GM12878 (cell line): ENCODE results near the gene SRXN1. TPM values are rescaled to one million over a fixed set of nuclear protein-coding genes. Genes with fewer than 3 reads are reported as not detected.

Source experiments
- ATAC-seq: fragments of 200-7000 bp; cut with Tn5 transposase; 3 replicates; pipeline ENCODE4 v1.9.1; 2020; ENCODE audit warnings: mild to moderate bottlenecking, moderate library complexity
- BruUV-seq: library from RNA; stranded (reverse); fragments of 400-500 nt; replicated peaks from 2 replicates; lab custom pipeline; 2021; lab: Mats Ljungman, UMichigan
- CTCF ChIA-PET: fragments of 300-600 bp; sonication (Branson Sonifier 250); formaldehyde crosslinking; extraction: SDS; loops from one replicate; lab custom pipeline; 2021; ENCODE audit warnings: inconsistent platforms; lab: Yijun Ruan, JAX
- POLR2A ChIA-PET: fragments of 350-600 bp; formaldehyde crosslinking; extraction: SDS; loops from one replicate; lab custom pipeline; 2021; ENCODE audit warnings: inconsistent platforms; lab: Charles Lee
- RAD21 ChIA-PET: fragments of 300-600 bp; sonication (Branson Sonifier 250); formaldehyde crosslinking; loops from one replicate; lab custom pipeline; 2023; ENCODE audit warnings: antibody characterized with exemption; ENCODE audit not compliant: unreplicated experiment; lab: Charles Lee
- SMC1A ChIA-PET: fragments of 300-600 bp; sonication (Branson Sonifier 250); formaldehyde crosslinking; loops from one replicate; lab custom pipeline; 2023; ENCODE audit not compliant: unreplicated experiment, uncharacterized antibody; lab: Charles Lee
- DNase-seq: peaks from one replicate; pipeline ENCODE4 v3.0.0-alpha.2; 2011; ENCODE audit warnings: low read depth, low spot score
- FAIRE-seq: peaks from 3 replicates; lab custom pipeline; 2011; peaks lifted over from hg19 to GRCh38; lab: Jason Lieb, UNC
- H2AFZ ChIP-seq: 2 replicates; pipeline ENCODE4 v1.6.0; 2011; ENCODE audit warnings: low read depth, low read length, control low read depth; ENCODE audit not compliant: control insufficient read depth
- H3K27ac ChIP-seq: 2 replicates; pipeline ENCODE4 v1.5.1; 2011; ENCODE audit warnings: control low read depth; ENCODE audit not compliant: control insufficient read depth, insufficient read depth
- H3K27me3 ChIP-seq, 2 experiments: replicated peaks in 1 of 2; 2 replicates each; pipeline versions ENCODE4 v1.6.0 to v1.6.1; 2011; ENCODE audit warnings: low read length in 1 of 2; ENCODE audit not compliant: control insufficient read depth in 2 of 2, insufficient read depth in 2 of 2
- H3K36me3 ChIP-seq, 2 experiments: 2 replicates each; pipeline ENCODE4 v1.5.1; 2011; ENCODE audit warnings: low read length in 1 of 2; ENCODE audit not compliant: control insufficient read depth in 2 of 2, insufficient read depth in 2 of 2
- H3K4me1 ChIP-seq: 2 replicates; pipeline ENCODE4 v1.6.1; 2011; ENCODE audit warnings: mild to moderate bottlenecking, low read length, moderate library complexity, mixed read lengths; ENCODE audit not compliant: control insufficient read depth, insufficient read depth
- H3K4me2 ChIP-seq: 2 replicates; pipeline ENCODE4 v1.6.0; 2011; ENCODE audit warnings: control low read depth; ENCODE audit not compliant: control insufficient read depth, insufficient read depth
- H3K4me3 ChIP-seq: fragments of 200-600 bp; sonication (generic); 2 replicates; pipeline ENCODE4 v1.5.1; 2016
- H3K79me2 ChIP-seq: 2 replicates; pipeline ENCODE4 v1.6.0; 2011; ENCODE audit warnings: low read length; ENCODE audit not compliant: control insufficient read depth, insufficient read depth
- H3K9ac ChIP-seq: 2 replicates; pipeline ENCODE4 v1.8.0; 2011; ENCODE audit warnings: low read length, control low read depth, mixed read lengths; ENCODE audit not compliant: control insufficient read depth, insufficient read depth
- H3K9me3 ChIP-seq: replicated peaks from 3 replicates; pipeline ENCODE4 v1.5.1; 2011; ENCODE audit warnings: mild to moderate bottlenecking, low read length; ENCODE audit not compliant: control insufficient read depth, insufficient read depth
- H4K20me1 ChIP-seq: 2 replicates; pipeline ENCODE4 v1.6.0; 2011; ENCODE audit not compliant: control insufficient read depth, insufficient read depth
- BCLAF1 ChIP-seq: fragments of 450-650 bp; IDR thresholded peaks from 2 replicates; pipeline ENCODE4 v1.6.1; 2017; ENCODE audit warnings: antibody characterized with exemption, mild to moderate bottlenecking, moderate library complexity
- BMI1 ChIP-seq: fragments of 450-650 bp; IDR thresholded peaks from 2 replicates; pipeline ENCODE4 v1.6.1; 2016; ENCODE audit warnings: mild to moderate bottlenecking, moderate library complexity, borderline replicate concordance
- ESRRA ChIP-seq: IDR thresholded peaks from 2 replicates; pipeline ENCODE4 v1.6.1; 2012; ENCODE audit warnings: mild to moderate bottlenecking, low read length, improper control_type of control experiment
- FOXK2 ChIP-seq: fragments of 450-650 bp; IDR thresholded peaks from 2 replicates; pipeline ENCODE4 v1.6.1; 2017; ENCODE audit warnings: mild to moderate bottlenecking, moderate library complexity
- MTA3 ChIP-seq: IDR thresholded peaks from 2 replicates; pipeline ENCODE4 v1.6.1; 2012; ENCODE audit warnings: low read length, inconsistent platforms, borderline replicate concordance
- MXI1 ChIP-seq: fragments of 150-350 bp; IDR thresholded peaks from 2 replicates; pipeline ENCODE4 v1.6.1; 2011; ENCODE audit warnings: low read depth, mild to moderate bottlenecking, inconsistent platforms, low read length, improper control_type of control experiment
- NFYB ChIP-seq: IDR thresholded peaks from 2 replicates; pipeline ENCODE4 v1.6.1; 2011; ENCODE audit warnings: low read depth, mild to moderate bottlenecking, low read length, improper control_type of control experiment, moderate library complexity; ENCODE audit not compliant: insufficient read depth
- RB1 ChIP-seq: fragments of 450-650 bp; formaldehyde crosslinking; IDR thresholded peaks from 2 replicates; pipeline ENCODE4 v1.6.1; 2017; ENCODE audit warnings: mild to moderate bottlenecking, borderline replicate concordance
- RBBP5 ChIP-seq: fragments of 200-600 bp; sonication (generic); conservative IDR thresholded peaks from 2 replicates; pipeline ENCODE4 v1.6.1; 2016
- SPI1 ChIP-seq: IDR thresholded peaks from 2 replicates; pipeline ENCODE4 v1.6.1; 2011; ENCODE audit warnings: low read depth, mild to moderate bottlenecking, low read length, moderate library complexity, borderline replicate concordance; ENCODE audit not compliant: insufficient read depth
- STAT3 ChIP-seq: IDR thresholded peaks from 2 replicates; pipeline ENCODE4 v1.6.1; 2011; ENCODE audit warnings: low read depth, low read length, improper control_type of control experiment
- TAF1 ChIP-seq: IDR thresholded peaks from 2 replicates; pipeline ENCODE4 v1.6.1; 2011; ENCODE audit warnings: mild to moderate bottlenecking, low read depth, low read length, borderline replicate concordance
- WGBS: methylation state at CpG from one replicate; pipeline ENCODE4 v1.1.6; 2016; ENCODE audit warnings: low lambda C conversion rate; ENCODE audit not compliant: insufficient replicate concordance, insufficient coverage; ENCODE audit errors: missing lambda C conversion rate; 5-methylcytosine and 5-hydroxymethylcytosine counted together
- in situ Hi-C: fragments of 300-500 bp; cut with MboI; formaldehyde crosslinking; loops from 9 replicates; pipeline ENCODE4 v1.14.3; 2018; ENCODE audit warnings: mixed read lengths
- intact Hi-C: fragments of 100-400 bp; cut with micrococcal nuclease; formaldehyde crosslinking; loops from one replicate; pipeline ENCODE4 v1.14.2; 2022; ENCODE audit not compliant: unreplicated experiment
- polyA plus RNA-seq, 11 experiments: library from polyadenylated mRNA; depleted of rRNA in 4 of 11; unstranded in 6 of 11; stranded (reverse) in 5 of 11; fragments of >200 nt; fragmentation: Nextera tagmentation in 4 of 11; fragmentation: Illumina TruSeq in 1 of 11; extraction: Ambion mirVana in 4 of 11; extraction: Trizol in 1 of 11; gene quantifications; 1 replicate in 1 of 11; 2 replicates in 10 of 11; pipeline versions ENCODE4 v1.2.1 to v1.2.3, GENCODE V29; 2011 to 2016; ENCODE audit warnings: inconsistent platforms in 2 of 11, missing spikeins in 2 of 11, low read depth in 1 of 11
- total RNA-seq, 4 experiments: library from RNA; depleted of rRNA in 3 of 4; stranded (reverse); fragments of >200 nt in 3 of 4; fragmentation: Illumina TruSeq in 1 of 4; extraction: Trizol in 1 of 4; gene quantifications; 2 replicates each; pipeline versions ENCODE4 v1.2.1 to v1.2.3, GENCODE V29; 2013 to 2021
- TF ChIP-seq, protein P1 (sequence below): fragments of 150-350 bp; IDR thresholded peaks from 2 replicates; pipeline ENCODE4 v1.6.1; 2016; ENCODE audit warnings: low read depth, low read length
- TF ChIP-seq, protein P2 (sequence below): fragments of 150-350 bp; IDR thresholded peaks from 2 replicates; pipeline ENCODE4 v1.6.1; 2014; ENCODE audit warnings: mild to moderate bottlenecking, low read depth, low read length

The SRXN1 gene
- total and polyA plus RNA-seq, 10 of the 15 experiments (the other 5 are each of a cell fraction or from before 2014, with no cell fraction given) = 4.1 to 20.5 (median 15.6) TPM

GRCh38 chr20:695165-695866 lies 42.3 kb upstream of the SRXN1 start:
- Histone ChIP-seq H3K9ac (no peak overlapping the region), H3K4me3 (no peak overlapping the region), H2AFZ (no peak overlapping the region), H3K27me3 (peaks cover 0 to 1% of the 10 kb centered on the region in 2 experiments; a peak in 2 of 4 replicates), H3K4me2 (no peak overlapping the region), H3K27ac (no peak overlapping the region), H3K9me3 (no peaks in the 10 kb centered on the region), H3K36me3 (no peaks in the 10 kb centered on the region), H4K20me1 (no peaks in the 10 kb centered on the region), H3K79me2 (no peaks in the 10 kb centered on the region), H3K4me1 (no peaks in the 10 kb centered on the region)
- POLR2A ChIA-PET = no interaction called here
- FAIRE-seq = no peak
- WGBS = 50% methylated on average over 2 of the region's 2 CpGs
- no peak for TF ChIP-seq MXI1
- TF ChIP-seq STAT3 = no peak
- TF ChIP-seq MTA3 = no peak
- no peak for TF ChIP-seq SPI1
- no peak for TF ChIP-seq FOXK2
- TF ChIP-seq BMI1 = no peak
- no peak for TF ChIP-seq BCLAF1
- no peak for TF ChIP-seq NFYB
- TF ChIP-seq ESRRA = no peak
- TF ChIP-seq, protein P1, sequence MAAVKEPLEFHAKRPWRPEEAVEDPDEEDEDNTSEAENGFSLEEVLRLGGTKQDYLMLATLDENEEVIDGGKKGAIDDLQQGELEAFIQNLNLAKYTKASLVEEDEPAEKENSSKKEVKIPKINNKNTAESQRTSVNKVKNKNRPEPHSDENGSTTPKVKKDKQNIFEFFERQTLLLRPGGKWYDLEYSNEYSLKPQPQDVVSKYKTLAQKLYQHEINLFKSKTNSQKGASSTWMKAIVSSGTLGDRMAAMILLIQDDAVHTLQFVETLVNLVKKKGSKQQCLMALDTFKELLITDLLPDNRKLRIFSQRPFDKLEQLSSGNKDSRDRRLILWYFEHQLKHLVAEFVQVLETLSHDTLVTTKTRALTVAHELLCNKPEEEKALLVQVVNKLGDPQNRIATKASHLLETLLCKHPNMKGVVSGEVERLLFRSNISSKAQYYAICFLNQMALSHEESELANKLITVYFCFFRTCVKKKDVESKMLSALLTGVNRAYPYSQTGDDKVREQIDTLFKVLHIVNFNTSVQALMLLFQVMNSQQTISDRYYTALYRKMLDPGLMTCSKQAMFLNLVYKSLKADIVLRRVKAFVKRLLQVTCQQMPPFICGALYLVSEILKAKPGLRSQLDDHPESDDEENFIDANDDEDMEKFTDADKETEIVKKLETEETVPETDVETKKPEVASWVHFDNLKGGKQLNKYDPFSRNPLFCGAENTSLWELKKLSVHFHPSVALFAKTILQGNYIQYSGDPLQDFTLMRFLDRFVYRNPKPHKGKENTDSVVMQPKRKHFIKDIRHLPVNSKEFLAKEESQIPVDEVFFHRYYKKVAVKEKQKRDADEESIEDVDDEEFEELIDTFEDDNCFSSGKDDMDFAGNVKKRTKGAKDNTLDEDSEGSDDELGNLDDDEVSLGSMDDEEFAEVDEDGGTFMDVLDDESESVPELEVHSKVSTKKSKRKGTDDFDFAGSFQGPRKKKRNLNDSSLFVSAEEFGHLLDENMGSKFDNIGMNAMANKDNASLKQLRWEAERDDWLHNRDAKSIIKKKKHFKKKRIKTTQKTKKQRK = no peak
- no peak for TF ChIP-seq TAF1
- TF ChIP-seq, protein P2, sequence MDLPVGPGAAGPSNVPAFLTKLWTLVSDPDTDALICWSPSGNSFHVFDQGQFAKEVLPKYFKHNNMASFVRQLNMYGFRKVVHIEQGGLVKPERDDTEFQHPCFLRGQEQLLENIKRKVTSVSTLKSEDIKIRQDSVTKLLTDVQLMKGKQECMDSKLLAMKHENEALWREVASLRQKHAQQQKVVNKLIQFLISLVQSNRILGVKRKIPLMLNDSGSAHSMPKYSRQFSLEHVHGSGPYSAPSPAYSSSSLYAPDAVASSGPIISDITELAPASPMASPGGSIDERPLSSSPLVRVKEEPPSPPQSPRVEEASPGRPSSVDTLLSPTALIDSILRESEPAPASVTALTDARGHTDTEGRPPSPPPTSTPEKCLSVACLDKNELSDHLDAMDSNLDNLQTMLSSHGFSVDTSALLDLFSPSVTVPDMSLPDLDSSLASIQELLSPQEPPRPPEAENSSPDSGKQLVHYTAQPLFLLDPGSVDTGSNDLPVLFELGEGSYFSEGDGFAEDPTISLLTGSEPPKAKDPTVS = no peak
- no peak for TF ChIP-seq RBBP5
- no peak for TF ChIP-seq RB1
- SMC1A ChIA-PET = no interaction called here
- CTCF ChIA-PET = interaction anchor here (0.8 kb wide), 1 partner anchor 28 kb away, joined by 3 read pairs; no protein-coding TSS in a partner anchor
- BruUV-seq = no TSS peak
- no peak for DNase-seq
- RAD21 ChIA-PET = no interaction called here
- intact Hi-C loops = no loop called here
- in situ Hi-C loops = no loop called here
- ATAC-seq = no peak
